Left cardiac atrium (tissue), 4 donors: Measurements from ENCODE around the gene UNC5B. TPM values are rescaled to one million over a fixed set of nuclear protein-coding genes. Genes with fewer than 3 reads are reported as not detected.

Experiments used
- ATAC-seq, 2 donors: fragments of 200-7000 bp; cut with Tn5 transposase; one replicate each; pipeline ENCODE4 v1.9.1; 2020; ENCODE audit warnings: mild to moderate bottlenecking in 2 of 2, moderate library complexity in 2 of 2
- DNase-seq: peaks from one replicate; pipeline ENCODE4 v3.0.0-alpha.2; 2020
- intact Hi-C, 2 donors: fragments of 100-400 bp; cut with DNase I; formaldehyde crosslinking; loops; one replicate each; pipeline versions ENCODE4 v1.14.1 to v1.15.1; 2022 to 2023
- total RNA-seq, 2 donors: library from RNA; stranded (reverse); fragmentation: NEBNext Ultra II Directional; extraction: Animal tissue kit (Norgen Biotek cat#: 25700); gene quantifications; one replicate each; pipeline ENCODE4 v1.2.1, GENCODE V29; 2021
- donor health status: DM: no; HTN: yes; CAD: no.
- donor health status: DM: no; HTN: yes; CAD: no; lungs with severe emphysema.
- donor health status: DM: yes; HTN: yes; CAD: no.
- donor health status: Dilated cardiomyopathy.

The UNC5B gene
- total RNA-seq, 2 donors from 2014 or later = 12.4 to 17.7 TPM

DNA sequence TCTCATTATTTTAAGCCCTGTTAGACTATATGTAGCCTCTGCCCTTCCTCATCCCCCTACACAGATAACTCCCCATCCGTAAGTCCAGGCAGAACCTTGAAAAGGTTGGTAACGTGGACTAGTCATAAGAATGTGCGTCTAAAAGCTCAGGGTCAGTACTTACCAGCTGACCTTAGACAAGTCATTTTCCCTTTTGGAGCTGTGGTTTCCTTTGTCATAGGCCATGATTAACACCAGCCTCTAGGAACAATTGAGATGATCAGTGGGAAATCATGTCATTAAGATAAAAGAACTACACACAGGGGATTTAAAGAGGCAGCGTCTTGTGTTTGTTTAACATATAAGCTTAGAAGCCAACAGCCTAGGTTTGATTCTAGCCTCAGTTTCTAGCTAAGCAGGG lies 6.9 kb upstream of the UNC5B start:
- no peak for ATAC-seq
- intact Hi-C loops = loop anchor here in 1 of 2 donors (5.0 kb wide), 1 partner anchor 278 kb away; no protein-coding TSS in a partner anchor
- DNase-seq = no peak

DNA sequence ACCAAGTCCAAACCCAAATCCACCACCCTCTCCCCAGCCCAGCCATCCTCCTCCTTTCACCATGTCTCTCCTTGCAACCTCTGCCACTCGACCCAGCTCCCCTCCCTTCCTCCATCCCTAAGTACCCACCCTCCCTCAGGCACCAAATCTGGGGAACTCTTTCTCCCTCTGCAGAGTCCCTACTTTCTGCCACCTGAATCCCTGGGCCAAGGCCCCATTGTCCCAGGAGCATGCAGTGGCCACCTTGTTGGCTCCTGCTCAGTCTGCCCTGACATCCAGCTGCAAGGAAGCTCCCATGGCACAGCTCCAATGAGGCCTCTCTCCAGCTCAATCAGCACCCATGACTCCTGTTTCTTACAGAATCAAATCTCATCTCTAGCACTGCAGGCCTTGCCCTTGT lies 5.5 kb upstream of the UNC5B start:
- DNase-seq (no peak), ATAC-seq (no peak)
- intact Hi-C loops = loop anchor here in 1 of 2 donors (5.0 kb wide), 1 partner anchor 280 kb away; no protein-coding TSS in a partner anchor

DNA sequence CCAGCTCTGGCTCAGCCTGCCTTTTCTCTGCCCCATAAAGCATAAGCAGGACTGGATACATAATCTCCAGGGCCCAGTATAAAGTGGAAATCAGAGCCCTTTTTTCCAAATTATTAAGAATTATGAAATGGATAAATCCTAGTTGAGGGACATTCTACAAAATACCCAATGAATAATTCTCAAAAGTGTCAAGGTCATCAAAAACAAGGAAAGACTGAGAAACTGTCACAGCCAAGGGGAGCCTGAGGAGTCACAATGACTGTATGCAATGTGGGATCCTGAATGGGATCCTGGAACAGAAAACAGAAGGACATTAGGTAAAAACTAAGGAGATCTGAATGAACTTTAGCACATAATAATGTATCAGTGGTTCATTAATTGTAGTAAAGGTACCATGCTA lies 4.8 kb upstream of the UNC5B start:
- intact Hi-C loops = loop anchor here in 1 of 2 donors (5.0 kb wide), 1 partner anchor 280 kb away; no protein-coding TSS in a partner anchor
- ATAC-seq (no peak), DNase-seq (no peak)

- ATAC-seq (no peak), DNase-seq (no peak)
- intact Hi-C loops = loop anchor here (2.0 to 5.0 kb wide), 2 partner anchors 282 to 285 kb away; no protein-coding TSS in a partner anchor
Measured at GRCh38 chr10:71209352-71209715, 3.0 kb upstream of the UNC5B start.

DNA sequence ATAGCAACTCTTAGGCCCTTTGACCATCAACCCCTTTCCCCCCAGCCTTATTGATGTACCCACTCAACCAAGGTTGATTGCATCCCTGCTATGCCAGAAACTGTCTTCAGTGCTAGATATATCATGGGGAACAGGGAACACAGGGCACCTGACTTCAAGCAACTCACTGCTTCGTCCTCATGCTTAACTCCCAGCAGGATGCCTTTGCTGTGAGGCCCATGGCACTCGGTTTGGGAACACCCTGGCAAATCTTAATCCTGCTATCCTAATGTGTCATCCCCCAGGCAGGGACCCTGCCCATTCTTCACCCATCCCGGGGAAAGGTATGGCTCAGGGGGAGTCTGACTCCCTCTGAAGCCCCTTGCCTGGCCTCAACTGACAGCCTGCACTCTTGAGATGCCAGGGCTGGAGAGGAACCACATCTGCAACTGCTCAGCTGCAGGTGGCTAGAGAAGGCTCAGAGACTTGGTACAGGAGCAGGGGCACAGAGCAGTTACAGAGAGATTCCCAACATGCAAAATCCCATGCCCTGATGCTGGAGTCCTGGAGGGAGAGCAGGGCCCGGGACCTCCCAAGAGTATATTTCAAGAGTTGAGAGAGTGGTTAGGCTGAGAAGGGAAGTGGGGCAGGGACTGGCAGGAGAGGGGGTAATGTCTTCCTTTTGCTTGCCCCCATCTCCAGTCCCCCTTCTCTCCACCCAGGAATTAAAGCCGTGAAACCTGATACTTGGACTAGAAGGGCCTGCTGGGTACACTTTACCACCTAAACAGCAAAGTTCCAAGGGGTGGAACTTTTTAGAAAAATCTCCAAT lies 2.4 kb upstream of the UNC5B start:
- DNase-seq = no peak
- intact Hi-C loops = loop anchor here (2.0 to 10.0 kb wide), 5 partner anchors 62 to 303 kb away; no protein-coding TSS in a partner anchor

DNA sequence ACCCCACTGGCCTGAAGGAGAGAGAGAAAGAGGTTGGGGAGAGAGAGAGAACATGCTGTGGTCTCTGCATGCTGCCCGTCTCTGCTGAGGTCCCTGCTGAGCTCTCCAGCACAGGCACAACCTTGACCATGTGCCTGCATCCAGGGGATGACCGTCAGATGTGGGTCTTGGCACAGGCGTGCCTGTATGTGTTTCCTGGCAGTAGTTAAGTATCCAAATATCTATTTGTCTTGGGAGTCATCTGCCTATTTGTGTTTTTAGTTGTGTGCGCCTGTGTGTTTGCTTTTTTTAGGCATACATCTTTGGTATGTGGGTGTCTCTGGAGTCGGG lies 1.9 kb upstream of the UNC5B start:
- ATAC-seq = no peak
- intact Hi-C loops = loop anchor here (5.0 to 10.0 kb wide), 3 partner anchors 62 to 303 kb away; no protein-coding TSS in a partner anchor
- DNase-seq = no peak

More for the DNA sequence above, 2.4 kb upstream of the UNC5B start:
- no peak for ATAC-seq

DNA sequence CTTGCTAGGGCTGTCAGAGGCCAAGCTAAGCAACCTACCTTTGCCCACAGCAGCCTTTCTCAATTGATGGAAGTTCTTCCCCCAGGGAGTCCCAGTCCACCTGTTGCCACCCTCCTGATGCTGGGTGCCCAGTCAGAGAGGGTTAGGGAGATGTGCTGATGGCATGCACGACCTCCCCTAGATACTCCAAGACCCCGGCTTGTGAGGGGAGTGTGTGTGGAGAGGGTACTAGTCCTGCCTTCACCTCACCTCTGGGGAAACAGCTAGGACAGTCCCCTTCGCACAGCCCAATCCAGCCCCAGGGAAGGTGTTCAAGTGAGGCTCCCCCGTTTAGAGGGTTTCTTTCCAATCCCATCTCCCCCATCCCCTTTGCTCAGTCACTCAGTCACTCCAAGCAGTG lies 1.3 kb upstream of the UNC5B start:
- DNase-seq (no peak), ATAC-seq (no peak)
- intact Hi-C loops = loop anchor here (5.0 to 10.0 kb wide), 3 partner anchors 61 to 304 kb away; no protein-coding TSS in a partner anchor

- ATAC-seq (no peak), DNase-seq (no peak)
- intact Hi-C loops = loop anchor here (2.0 to 10.0 kb wide), 4 partner anchors 57 to 305 kb away; no protein-coding TSS in a partner anchor
Measured at GRCh38 chr10:71211775-71212317, 524 bp upstream of the UNC5B start.

DNA sequence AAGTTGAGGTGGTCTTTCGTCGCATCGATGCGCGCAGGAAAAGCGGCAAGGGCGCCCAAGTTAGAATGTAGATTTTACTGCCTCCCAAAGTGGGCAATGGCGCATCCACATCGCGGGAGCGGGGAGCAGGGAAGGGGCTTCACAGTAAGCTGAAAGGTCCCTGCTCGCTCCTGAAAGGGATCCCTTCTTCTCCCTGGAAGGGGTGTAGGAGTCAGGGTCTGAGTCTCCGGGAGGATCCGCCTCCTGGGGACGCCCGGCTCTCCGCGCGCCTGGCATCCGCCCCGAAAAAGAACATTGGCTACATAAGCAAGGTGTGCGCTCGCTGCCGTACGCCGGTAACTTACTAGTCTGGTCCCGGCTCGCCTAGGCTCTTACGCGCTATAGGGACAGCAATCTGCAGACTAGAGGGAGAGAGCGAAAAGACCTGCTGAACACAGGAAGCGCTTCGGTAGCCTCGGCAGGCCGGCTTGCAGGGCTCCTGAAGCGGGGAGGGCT lies 804 bp downstream of the UNC5B start:
- intact Hi-C loops = loop anchor here (2.0 to 10.0 kb wide), 4 partner anchors 56 to 306 kb away; no protein-coding TSS in a partner anchor
- ATAC-seq (peak; percentile 1 to 7), DNase-seq (peak; percentile 57)

- no peak for ATAC-seq
Measured at GRCh38 chr10:71213761-71214440, 1.5 kb downstream of the UNC5B start.

DNA sequence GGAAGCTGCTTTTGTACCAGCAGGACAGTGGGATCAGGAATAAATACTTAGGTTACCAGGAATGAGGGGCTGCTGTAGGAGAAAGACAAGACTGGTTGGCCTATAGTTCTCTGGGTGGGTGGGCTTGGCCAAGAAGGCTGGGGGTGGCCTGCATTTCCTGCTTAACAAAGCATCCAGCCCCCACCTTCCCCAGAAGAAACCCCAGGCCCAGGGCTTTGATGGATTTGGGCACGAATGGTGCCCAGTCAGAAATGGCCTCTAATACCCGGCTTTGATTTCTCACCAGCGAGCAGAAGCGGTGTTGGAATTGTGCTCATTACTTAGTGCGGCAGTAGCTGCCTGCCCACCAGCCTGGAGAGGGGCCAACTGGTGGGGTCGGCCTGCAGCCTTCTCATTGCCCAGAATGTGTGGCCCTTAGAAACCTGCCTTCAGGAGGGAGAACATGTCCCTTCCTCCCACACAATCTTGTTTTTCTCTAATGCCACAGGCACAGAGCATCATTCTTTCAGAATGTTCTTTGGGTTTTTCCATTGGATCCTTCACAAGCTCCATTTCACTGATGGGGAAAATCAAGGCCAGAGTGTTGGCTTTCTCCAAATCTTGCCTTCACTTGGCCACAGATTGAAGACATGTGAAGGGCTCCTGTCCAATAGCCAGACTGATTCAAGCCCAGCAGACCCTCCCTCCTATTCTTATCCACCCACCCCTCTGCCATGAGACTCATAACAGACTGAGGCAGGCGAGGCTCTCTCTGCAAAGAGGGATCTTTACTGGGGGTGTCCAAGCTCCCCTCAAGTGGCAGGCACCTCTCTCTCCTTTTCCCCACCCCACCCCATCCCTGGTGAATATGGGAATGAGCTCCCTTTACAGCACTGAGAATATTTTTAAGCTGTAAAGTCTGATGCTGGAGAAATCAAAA lies 2.5 kb downstream of the UNC5B start:
- ATAC-seq (no peak), DNase-seq (no peak)
- intact Hi-C loops = loop anchor here (5.0 to 10.0 kb wide), 3 partner anchors 57 to 308 kb away; no protein-coding TSS in a partner anchor

More at GRCh38 chr10:71213761-71214440, 1.5 kb downstream of the UNC5B start:
- intact Hi-C loops = loop anchor here (2.0 to 10.0 kb wide), 4 partner anchors 55 to 307 kb away; no protein-coding TSS in a partner anchor
- DNase-seq = no peak

DNA sequence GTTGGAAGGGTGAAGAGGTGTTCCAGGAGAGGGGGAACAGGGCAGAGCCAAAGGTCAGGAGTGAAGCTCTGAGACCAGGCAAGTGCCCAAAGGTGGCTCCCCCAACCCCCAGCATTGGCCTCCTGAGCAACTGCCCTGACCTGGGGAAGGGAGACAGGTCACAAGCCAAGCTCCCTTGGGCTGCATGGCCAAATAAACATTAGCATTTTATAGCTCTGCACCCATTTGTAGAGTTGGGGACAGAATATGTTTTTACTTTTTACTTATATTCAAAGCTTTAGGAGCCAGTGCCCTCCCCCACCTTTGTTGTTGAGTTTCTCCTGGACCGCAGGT lies 4.0 kb downstream of the UNC5B start:
- no peak for ATAC-seq
- intact Hi-C loops = loop anchor here in 1 of 2 donors (10.0 kb wide), 1 partner anchor 152 kb away; no protein-coding TSS in a partner anchor
- DNase-seq = no peak

GRCh38 chr10:71216751-71217265 lies 4.4 kb downstream of the UNC5B start:
- DNase-seq = no peak
- ATAC-seq = no peak
- intact Hi-C loops = loop anchor here in 1 of 2 donors (10.0 kb wide), 1 partner anchor 152 kb away; no protein-coding TSS in a partner anchor

GRCh38 chr10:71217266-71218045 lies 5.1 kb downstream of the UNC5B start:
- ATAC-seq (peak; percentile 25 to 40), DNase-seq (no peak)
- intact Hi-C loops = loop anchor here in 1 of 2 donors (10.0 kb wide), 1 partner anchor 153 kb away; no protein-coding TSS in a partner anchor

GRCh38 chr10:71218046-71218650 lies 5.8 kb downstream of the UNC5B start:
- intact Hi-C loops = loop anchor here in 1 of 2 donors (10.0 kb wide), 1 partner anchor 153 kb away; no protein-coding TSS in a partner anchor
- ATAC-seq (peak; percentile 45 to 62), DNase-seq (peak; percentile 68)

DNA sequence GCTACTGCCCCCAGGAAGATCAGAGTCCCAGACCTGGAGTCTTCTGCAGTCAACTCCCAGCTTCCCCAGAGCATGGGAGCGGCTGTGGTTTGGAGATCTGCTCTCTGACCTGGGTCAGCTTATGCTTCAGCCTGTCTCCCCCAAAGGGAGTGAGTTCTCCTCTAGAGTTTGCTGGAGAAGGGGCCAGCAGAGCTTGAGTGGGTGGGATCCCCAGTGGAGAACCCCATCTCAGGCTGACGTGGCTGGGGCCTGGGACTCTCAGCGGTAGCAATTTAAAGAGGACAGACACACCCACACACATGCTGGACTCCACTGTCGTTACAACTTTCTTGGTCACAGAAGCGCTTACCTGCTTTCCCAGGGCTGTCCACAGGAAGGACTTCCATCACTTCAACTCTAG lies 6.3 kb downstream of the UNC5B start:
- ATAC-seq (no peak), DNase-seq (no peak)
- intact Hi-C loops = loop anchor here in 1 of 2 donors (10.0 kb wide), 1 partner anchor 154 kb away; no protein-coding TSS in a partner anchor
